LNCaP clone FGC (cell line): ENCODE results near the gene GFI1.

Experiments used
- DNase-seq: peaks from one replicate; pipeline ENCODE4 v3.0.0-alpha.2; 2011; ENCODE audit warnings: low read depth
- H3K4me3 ChIP-seq: 2 replicates; pipeline ENCODE4 v1.5.1; 2011; ENCODE audit warnings: mild to moderate bottlenecking, low read depth, low read length, control low read depth
- CTCF ChIP-seq: IDR thresholded peaks from 2 replicates; pipeline ENCODE4 v1.5.1; 2012; ENCODE audit warnings: mild to moderate bottlenecking; ENCODE audit not compliant: control insufficient read depth, insufficient read depth; ENCODE audit errors: extremely low read depth

GFI1 gene

GRCh38 chr1:92481971-92482664 is 4.6 kb downstream of the GFI1 start:
- H3K4me3 ChIP-seq: no peak overlapping the region

GRCh38 chr1:92481599-92481925 is 5.2 kb downstream of the GFI1 start:
- TF ChIP-seq CTCF: no peak
- DNase-seq: no peak
- no peak overlapping the region for H3K4me3 ChIP-seq

More at GRCh38 chr1:92481971-92482664, 4.6 kb downstream of the GFI1 start:
- no peak for TF ChIP-seq CTCF
- DNase-seq: no peak

GRCh38 chr1:92480813-92481598 is 5.7 kb downstream of the GFI1 start:
- H3K4me3 ChIP-seq: no peak overlapping the region
- no peak for DNase-seq
- no peak for TF ChIP-seq CTCF

GRCh38 chr1:92480200-92480812 is 6.4 kb downstream of the GFI1 start:
- H3K4me3 ChIP-seq: no peak overlapping the region
- no peak for TF ChIP-seq CTCF
- DNase-seq: no peak

GRCh38 chr1:92479587-92479986 is 7.1 kb downstream of the GFI1 start:
- no peak for TF ChIP-seq CTCF

GRCh38 chr1:92478393-92478792 is 8.3 kb downstream of the GFI1 start:
- DNase-seq: no peak
- H3K4me3 ChIP-seq: no peak overlapping the region
- TF ChIP-seq CTCF: no peak

More at GRCh38 chr1:92479587-92479986, 7.1 kb downstream of the GFI1 start:
- no peak overlapping the region for H3K4me3 ChIP-seq
- no peak for DNase-seq
